ENCODE data around the gene NKAIN1.

DNA sequence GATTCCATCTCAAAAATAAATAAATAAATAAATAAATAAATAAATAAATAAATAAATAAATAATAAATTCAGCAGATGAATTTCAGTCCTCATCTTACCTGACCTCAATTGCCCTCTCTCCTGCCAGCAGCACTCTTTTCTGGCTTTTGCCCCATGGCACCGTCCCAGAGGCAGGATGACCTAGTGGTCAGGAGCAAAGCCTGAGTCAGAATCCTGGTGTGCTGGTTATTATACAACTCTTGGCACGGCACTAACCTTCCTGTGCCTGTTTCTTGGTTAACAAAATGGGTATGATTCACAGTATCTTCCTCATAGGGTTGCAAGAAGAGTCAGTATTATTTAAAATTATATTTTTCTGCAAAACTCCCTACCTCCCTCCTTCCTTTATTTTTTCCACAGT is 43.0 kb downstream of the NKAIN1 start:
- no peak for TF ChIP-seq POLR2A (IDR thresholded peaks at IDR 0.05)
- TF ChIP-seq, protein P1, sequence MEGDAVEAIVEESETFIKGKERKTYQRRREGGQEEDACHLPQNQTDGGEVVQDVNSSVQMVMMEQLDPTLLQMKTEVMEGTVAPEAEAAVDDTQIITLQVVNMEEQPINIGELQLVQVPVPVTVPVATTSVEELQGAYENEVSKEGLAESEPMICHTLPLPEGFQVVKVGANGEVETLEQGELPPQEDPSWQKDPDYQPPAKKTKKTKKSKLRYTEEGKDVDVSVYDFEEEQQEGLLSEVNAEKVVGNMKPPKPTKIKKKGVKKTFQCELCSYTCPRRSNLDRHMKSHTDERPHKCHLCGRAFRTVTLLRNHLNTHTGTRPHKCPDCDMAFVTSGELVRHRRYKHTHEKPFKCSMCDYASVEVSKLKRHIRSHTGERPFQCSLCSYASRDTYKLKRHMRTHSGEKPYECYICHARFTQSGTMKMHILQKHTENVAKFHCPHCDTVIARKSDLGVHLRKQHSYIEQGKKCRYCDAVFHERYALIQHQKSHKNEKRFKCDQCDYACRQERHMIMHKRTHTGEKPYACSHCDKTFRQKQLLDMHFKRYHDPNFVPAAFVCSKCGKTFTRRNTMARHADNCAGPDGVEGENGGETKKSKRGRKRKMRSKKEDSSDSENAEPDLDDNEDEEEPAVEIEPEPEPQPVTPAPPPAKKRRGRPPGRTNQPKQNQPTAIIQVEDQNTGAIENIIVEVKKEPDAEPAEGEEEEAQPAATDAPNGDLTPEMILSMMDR (IDR thresholded peaks at IDR 0.05) = no peak

Measured in esophagus squamous epithelium (tissue), 4 donors.